ENCODE results near the gene ACTL6B.

DNA sequence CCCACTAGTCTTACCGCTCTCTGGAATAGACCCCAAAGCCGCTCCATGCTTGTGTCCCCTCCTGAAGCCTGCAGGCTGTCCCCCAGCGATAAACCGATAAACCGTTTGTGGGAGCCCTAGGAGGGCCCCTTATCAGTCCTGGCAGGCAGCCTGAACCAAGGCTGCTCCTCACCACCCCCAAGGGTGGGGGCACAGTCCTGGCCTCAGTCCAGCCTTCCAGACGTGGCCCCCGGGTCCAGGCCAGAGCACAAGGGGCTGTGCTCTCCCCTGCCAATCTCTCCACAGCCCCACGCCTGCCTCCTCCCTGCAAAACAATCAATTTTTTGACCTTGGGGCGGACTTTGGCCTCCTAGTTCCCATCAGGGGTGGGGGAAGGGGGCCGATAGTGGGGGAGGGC lies 14.8 kb downstream of the ACTL6B start, which contains the start of gene TFR2:
- TF ChIP-seq, protein P1, sequence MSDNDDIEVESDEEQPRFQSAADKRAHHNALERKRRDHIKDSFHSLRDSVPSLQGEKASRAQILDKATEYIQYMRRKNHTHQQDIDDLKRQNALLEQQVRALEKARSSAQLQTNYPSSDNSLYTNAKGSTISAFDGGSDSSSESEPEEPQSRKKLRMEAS (IDR thresholded peaks at IDR 0.05): no peak
- no peak for TF ChIP-seq TEAD4 (IDR thresholded peaks at IDR 0.05)
- TF ChIP-seq EP300 (IDR thresholded peaks at IDR 0.05; ENCODE audit: borderline replicate concordance): no peak
- TF ChIP-seq YY1 (IDR thresholded peaks at IDR 0.05; ENCODE audit: low read depth): no peak
- no peak for TF ChIP-seq NFIC (IDR thresholded peaks at IDR 0.05)
- TF ChIP-seq, protein P2, sequence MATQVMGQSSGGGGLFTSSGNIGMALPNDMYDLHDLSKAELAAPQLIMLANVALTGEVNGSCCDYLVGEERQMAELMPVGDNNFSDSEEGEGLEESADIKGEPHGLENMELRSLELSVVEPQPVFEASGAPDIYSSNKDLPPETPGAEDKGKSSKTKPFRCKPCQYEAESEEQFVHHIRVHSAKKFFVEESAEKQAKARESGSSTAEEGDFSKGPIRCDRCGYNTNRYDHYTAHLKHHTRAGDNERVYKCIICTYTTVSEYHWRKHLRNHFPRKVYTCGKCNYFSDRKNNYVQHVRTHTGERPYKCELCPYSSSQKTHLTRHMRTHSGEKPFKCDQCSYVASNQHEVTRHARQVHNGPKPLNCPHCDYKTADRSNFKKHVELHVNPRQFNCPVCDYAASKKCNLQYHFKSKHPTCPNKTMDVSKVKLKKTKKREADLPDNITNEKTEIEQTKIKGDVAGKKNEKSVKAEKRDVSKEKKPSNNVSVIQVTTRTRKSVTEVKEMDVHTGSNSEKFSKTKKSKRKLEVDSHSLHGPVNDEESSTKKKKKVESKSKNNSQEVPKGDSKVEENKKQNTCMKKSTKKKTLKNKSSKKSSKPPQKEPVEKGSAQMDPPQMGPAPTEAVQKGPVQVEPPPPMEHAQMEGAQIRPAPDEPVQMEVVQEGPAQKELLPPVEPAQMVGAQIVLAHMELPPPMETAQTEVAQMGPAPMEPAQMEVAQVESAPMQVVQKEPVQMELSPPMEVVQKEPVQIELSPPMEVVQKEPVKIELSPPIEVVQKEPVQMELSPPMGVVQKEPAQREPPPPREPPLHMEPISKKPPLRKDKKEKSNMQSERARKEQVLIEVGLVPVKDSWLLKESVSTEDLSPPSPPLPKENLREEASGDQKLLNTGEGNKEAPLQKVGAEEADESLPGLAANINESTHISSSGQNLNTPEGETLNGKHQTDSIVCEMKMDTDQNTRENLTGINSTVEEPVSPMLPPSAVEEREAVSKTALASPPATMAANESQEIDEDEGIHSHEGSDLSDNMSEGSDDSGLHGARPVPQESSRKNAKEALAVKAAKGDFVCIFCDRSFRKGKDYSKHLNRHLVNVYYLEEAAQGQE (IDR thresholded peaks at IDR 0.05; ENCODE audit: low read depth): no peak
- TF ChIP-seq TAF1 (IDR thresholded peaks at IDR 0.05; ENCODE audit: low read depth): no peak
- TF ChIP-seq, protein P3, sequence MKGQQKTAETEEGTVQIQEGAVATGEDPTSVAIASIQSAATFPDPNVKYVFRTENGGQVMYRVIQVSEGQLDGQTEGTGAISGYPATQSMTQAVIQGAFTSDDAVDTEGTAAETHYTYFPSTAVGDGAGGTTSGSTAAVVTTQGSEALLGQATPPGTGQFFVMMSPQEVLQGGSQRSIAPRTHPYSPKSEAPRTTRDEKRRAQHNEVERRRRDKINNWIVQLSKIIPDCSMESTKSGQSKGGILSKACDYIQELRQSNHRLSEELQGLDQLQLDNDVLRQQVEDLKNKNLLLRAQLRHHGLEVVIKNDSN (IDR thresholded peaks at IDR 0.05): no peak
- no peak for TF ChIP-seq RAD21 (IDR thresholded peaks at IDR 0.05; ENCODE audit: low read depth)
- no peak for TF ChIP-seq CREB1 (IDR thresholded peaks at IDR 0.05; ENCODE audit: low read depth)
- no peak for TF ChIP-seq FOXM1 (IDR thresholded peaks at IDR 0.05; ENCODE audit: borderline replicate concordance, low read depth)
- no peak for TF ChIP-seq CEBPB (IDR thresholded peaks at IDR 0.05)
- TF ChIP-seq EGR1 (IDR thresholded peaks at IDR 0.05): no peak
- TF ChIP-seq ZBTB7A (IDR thresholded peaks at IDR 0.05; ENCODE audit: low read depth): no peak

All from Ishikawa (cell line).